Natural killer cell (primary cell): ENCODE data around the gene RIC3. TPM values are rescaled to one million over a fixed set of nuclear protein-coding genes. Genes with fewer than 3 reads are reported as not detected.

Source experiments
- ATAC-seq, 3 donors: fragments of 150-1000 bp in 2 of 3; fragments of 200-7000 bp in 1 of 3; cut with Tn5 transposase; 1 replicate in 1 of 3; 2 replicates in 2 of 3; pipeline ENCODE4 v1.10.0; 2021; ENCODE audit warnings: mild to moderate bottlenecking in 2 of 3, moderate library complexity in 2 of 3
- DNase-seq, 2 donors: peaks; one replicate each; pipeline versions ENCODE4 v3.0.0 to v3.0.0-alpha.2; 2013 to 2021; ENCODE audit warnings: mixed read lengths in 1 of 2
- H3K27ac ChIP-seq: one replicate; pipeline ENCODE4 v1.5.1; 2013; ENCODE audit warnings: mild to moderate bottlenecking, low read length
- H3K27me3 ChIP-seq: one replicate; pipeline ENCODE4 v1.6.1; 2013; ENCODE audit warnings: low read length; ENCODE audit not compliant: control insufficient read depth, insufficient read depth
- H3K36me3 ChIP-seq: one replicate; pipeline ENCODE4 v1.6.1; 2013; ENCODE audit warnings: low read length; ENCODE audit not compliant: control insufficient read depth, insufficient read depth
- H3K4me1 ChIP-seq: one replicate; pipeline ENCODE4 v1.6.1; 2013; ENCODE audit warnings: low read length; ENCODE audit not compliant: control insufficient read depth, insufficient read depth
- H3K4me3 ChIP-seq: one replicate; pipeline ENCODE4 v1.5.1; 2013; ENCODE audit warnings: low read length
- H3K9me3 ChIP-seq: one replicate; pipeline ENCODE4 v1.6.1; 2013; ENCODE audit warnings: low read length; ENCODE audit not compliant: control insufficient read depth, insufficient read depth
- H3K27ac Mint-ChIP-seq, 2 donors: one replicate each; pipeline ENCODE4 v1.8.0; 2022; ENCODE audit warnings: mild to moderate bottlenecking in 2 of 2, mixed read lengths in 2 of 2, moderate library complexity in 1 of 2
- H3K27me3 Mint-ChIP-seq, 2 donors: one replicate each; pipeline ENCODE4 v1.8.0; 2022; ENCODE audit warnings: low read depth in 2 of 2, mixed read lengths in 2 of 2
- H3K36me3 Mint-ChIP-seq: one replicate; pipeline ENCODE4 v1.8.0; 2022; ENCODE audit warnings: mixed read lengths
- H3K4me1 Mint-ChIP-seq, 2 donors: one replicate each; pipeline ENCODE4 v1.8.0; 2022; ENCODE audit warnings: mixed read lengths in 2 of 2
- H3K4me3 Mint-ChIP-seq: one replicate; pipeline ENCODE4 v1.8.0; 2022; ENCODE audit warnings: mild to moderate bottlenecking, moderate library complexity, mixed read lengths
- H3K9me3 Mint-ChIP-seq, 2 donors: one replicate each; pipeline ENCODE4 v1.8.0; 2022; ENCODE audit warnings: mixed read lengths in 2 of 2
- CTCF ChIP-seq: fragments of 200-600 bp; IDR thresholded peaks from one replicate; pipeline ENCODE4 v1.8.0; 2022; ENCODE audit warnings: antibody characterized with exemption
- WGBS: methylation state at CpG from one replicate; pipeline ENCODE4 v1.1.7; 2013; ENCODE audit warnings: missing lambda C conversion rate; ENCODE audit not compliant: insufficient coverage; 5-methylcytosine and 5-hydroxymethylcytosine counted together
- intact Hi-C: fragments of 100-400 bp; cut with micrococcal nuclease; formaldehyde crosslinking; loops from one replicate; pipeline ENCODE4 v1.14.2; 2022
- total RNA-seq, 4 donors: library from RNA; stranded (reverse); fragments of 120-200 nt in 1 of 4; gene quantifications; one replicate each; pipeline versions ENCODE4 v1.2.3 to v1.2.4, GENCODE V29; 2013 to 2022

Gene RIC3
- total RNA-seq, 3 donors from 2014 or later (not counting 1 experiment from before 2014, with no cell fraction given) = 3.5 to 4.7 (median 3.6) TPM

- intact Hi-C loops = no loop called here
- Histone ChIP-seq H3K9me3 (no peaks in the 10 kb centered on the region), H3K27me3 (peaks cover 5% of the 10 kb centered on the region), H3K4me1 (no peaks in the 10 kb centered on the region), H3K27ac (no peak overlapping the region), H3K4me3 (no peak overlapping the region), H3K36me3 (no peaks in the 10 kb centered on the region)
- 70% methylated on average over 19 of the region's 19 CpGs for WGBS
- TF ChIP-seq CTCF = peak; percentile 57
- H3K4me1 Mint-ChIP-seq = no peaks in the 10 kb centered on the region
- ATAC-seq = peak in 1 of 3 donors; percentile 66
- DNase-seq = peak in 1 of 2 donors; percentile 60
- no peaks in the 10 kb centered on the region for H3K9me3 Mint-ChIP-seq
- no peak overlapping the region for H3K27ac Mint-ChIP-seq
- no peak overlapping the region for H3K4me3 Mint-ChIP-seq
- no peaks in the 10 kb centered on the region for H3K36me3 Mint-ChIP-seq
- H3K27me3 Mint-ChIP-seq = peaks cover 10 to 16% of the 10 kb centered on the region in 2 donors
Observed at GRCh38 chr11:8192016-8192895, 23.4 kb upstream of the RIC3 start.

GRCh38 chr11:8190431-8190830 lies 21.6 kb upstream of the RIC3 start:
- Mint-ChIP-seq H3K36me3 (no peaks in the 10 kb centered on the region), H3K4me1 (no peaks in the 10 kb centered on the region), H3K4me3 (no peak overlapping the region), H3K27me3 (peaks cover 7 to 23% of the 10 kb centered on the region in 2 donors), H3K27ac (no peak overlapping the region), H3K9me3 (no peaks in the 10 kb centered on the region)
- Histone ChIP-seq H3K4me1 (no peaks in the 10 kb centered on the region), H3K27me3 (peaks cover 5% of the 10 kb centered on the region), H3K27ac (no peak overlapping the region), H3K36me3 (no peaks in the 10 kb centered on the region), H3K9me3 (no peaks in the 10 kb centered on the region), H3K4me3 (no peak overlapping the region)
- ATAC-seq (no peak), DNase-seq (no peak)
- no peak for TF ChIP-seq CTCF
- 50% methylated on average over 2 of the region's 2 CpGs for WGBS
- intact Hi-C loops = no loop called here

GRCh38 chr11:8186429-8186828 lies 17.6 kb upstream of the RIC3 start:
- WGBS = 100% methylated on average over 1 of the region's 2 CpGs
- intact Hi-C loops = no loop called here
- Mint-ChIP-seq H3K9me3 (no peaks in the 10 kb centered on the region), H3K27ac (no peak overlapping the region), H3K36me3 (no peaks in the 10 kb centered on the region), H3K4me3 (no peak overlapping the region), H3K27me3 (peaks cover 3 to 29% of the 10 kb centered on the region in 2 donors), H3K4me1 (no peaks in the 10 kb centered on the region)
- H3K36me3 ChIP-seq = no peaks in the 10 kb centered on the region
- H3K4me1 ChIP-seq = no peaks in the 10 kb centered on the region
- H3K9me3 ChIP-seq = no peaks in the 10 kb centered on the region
- no peak overlapping the region for H3K4me3 ChIP-seq
- H3K27ac ChIP-seq = no peak overlapping the region
- ATAC-seq = no peak
- DNase-seq = no peak
- no peaks in the 10 kb centered on the region for H3K27me3 ChIP-seq
- TF ChIP-seq CTCF = no peak
